ENCODE results near the gene DUOX1. TPM values are rescaled to one million over a fixed set of nuclear protein-coding genes. Genes with fewer than 3 reads are reported as not detected.
A peak's percentile ranks its signal among the peaks of the same experiment; 100 is the strongest.

DUOX1 gene
- total and polyA plus RNA-seq, 12 donors, result 0.14 to 0.99 (median 0.61) TPM; not detected in 1

DNA sequence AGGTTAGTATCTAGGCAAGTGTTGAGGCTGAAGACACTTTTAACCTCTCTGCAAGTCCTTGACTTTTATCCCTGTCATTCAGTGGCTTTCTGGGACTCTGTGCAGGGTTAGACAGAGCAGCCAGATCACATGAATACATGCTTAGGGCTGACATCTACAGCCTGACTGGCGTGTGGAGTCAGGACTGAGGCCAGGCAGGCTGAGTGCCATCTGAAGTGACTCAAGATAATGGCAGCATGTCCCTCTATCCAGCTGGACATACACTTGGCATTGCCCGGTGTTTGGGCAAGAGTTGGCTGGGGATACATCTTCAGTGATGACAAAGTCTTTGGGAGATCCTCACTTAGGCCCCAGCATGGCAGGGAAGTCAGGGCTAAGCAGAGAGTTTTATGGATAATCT is 38.2 kb upstream of the DUOX1 start:
- TF ChIP-seq, protein P1, sequence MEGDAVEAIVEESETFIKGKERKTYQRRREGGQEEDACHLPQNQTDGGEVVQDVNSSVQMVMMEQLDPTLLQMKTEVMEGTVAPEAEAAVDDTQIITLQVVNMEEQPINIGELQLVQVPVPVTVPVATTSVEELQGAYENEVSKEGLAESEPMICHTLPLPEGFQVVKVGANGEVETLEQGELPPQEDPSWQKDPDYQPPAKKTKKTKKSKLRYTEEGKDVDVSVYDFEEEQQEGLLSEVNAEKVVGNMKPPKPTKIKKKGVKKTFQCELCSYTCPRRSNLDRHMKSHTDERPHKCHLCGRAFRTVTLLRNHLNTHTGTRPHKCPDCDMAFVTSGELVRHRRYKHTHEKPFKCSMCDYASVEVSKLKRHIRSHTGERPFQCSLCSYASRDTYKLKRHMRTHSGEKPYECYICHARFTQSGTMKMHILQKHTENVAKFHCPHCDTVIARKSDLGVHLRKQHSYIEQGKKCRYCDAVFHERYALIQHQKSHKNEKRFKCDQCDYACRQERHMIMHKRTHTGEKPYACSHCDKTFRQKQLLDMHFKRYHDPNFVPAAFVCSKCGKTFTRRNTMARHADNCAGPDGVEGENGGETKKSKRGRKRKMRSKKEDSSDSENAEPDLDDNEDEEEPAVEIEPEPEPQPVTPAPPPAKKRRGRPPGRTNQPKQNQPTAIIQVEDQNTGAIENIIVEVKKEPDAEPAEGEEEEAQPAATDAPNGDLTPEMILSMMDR (IDR thresholded peaks at IDR 0.05), result no peak
- no peak overlapping the region for H3K4me3 ChIP-seq
- no peaks in the 10 kb centered on the region for H3K9me3 ChIP-seq
- no peaks in the 10 kb centered on the region for H3K36me3 ChIP-seq
- WGBS, 2 donors, result 48 to 61% methylated on average over 2 of the region's 2 CpGs
- ATAC-seq (peak; percentile 57 to 97 (median 88)), DNase-seq (peak; percentile 42 to 54)
- intact Hi-C loops (cut with DNase I), result no loop called here
- peaks cover 0 to 12% (median 0%) of the 10 kb centered on the region in 7 donors for H3K27me3 ChIP-seq
- H3K4me1 ChIP-seq, result peaks cover 0 to 4% (median 0%) of the 10 kb centered on the region in 9 donors
- H3K27ac ChIP-seq, result no peak overlapping the region

DNA sequence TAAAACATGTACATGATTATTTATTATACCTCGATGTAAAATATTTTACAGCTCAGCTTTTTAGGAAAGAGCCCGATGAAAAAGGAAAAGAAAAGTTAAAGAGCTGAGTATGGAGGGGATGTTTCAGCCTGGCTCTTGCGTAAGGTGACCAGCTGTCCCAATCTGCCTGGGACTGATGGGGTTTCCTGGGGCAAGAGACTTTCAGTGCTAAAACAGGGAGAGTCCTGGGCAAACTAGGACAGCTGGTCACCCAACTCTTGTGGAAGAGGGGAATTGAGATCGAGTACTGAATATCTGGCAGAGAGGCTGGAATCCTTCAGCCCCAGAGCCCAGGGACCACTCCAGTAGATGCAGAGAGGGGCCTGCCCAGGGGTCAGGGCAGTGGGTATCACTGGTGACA is 36.8 kb upstream of the DUOX1 start:
- ATAC-seq (no peak), DNase-seq (no peak)
- 86 to 94% methylated on average over 4 of the region's 4 CpGs for WGBS, 2 donors
- H3K36me3 ChIP-seq, result no peaks in the 10 kb centered on the region
- H3K4me1 ChIP-seq, result peaks cover 0 to 4% (median 0%) of the 10 kb centered on the region in 9 donors
- H3K27ac ChIP-seq, result no peak overlapping the region
- no peaks in the 10 kb centered on the region for H3K9me3 ChIP-seq
- H3K27me3 ChIP-seq, result peaks cover 0 to 3% (median 0%) of the 10 kb centered on the region in 7 donors
- H3K4me3 ChIP-seq, result no peak overlapping the region
- TF ChIP-seq, protein P1 (IDR thresholded peaks at IDR 0.05), result no peak
- intact Hi-C loops (cut with DNase I), result no loop called here

DNA sequence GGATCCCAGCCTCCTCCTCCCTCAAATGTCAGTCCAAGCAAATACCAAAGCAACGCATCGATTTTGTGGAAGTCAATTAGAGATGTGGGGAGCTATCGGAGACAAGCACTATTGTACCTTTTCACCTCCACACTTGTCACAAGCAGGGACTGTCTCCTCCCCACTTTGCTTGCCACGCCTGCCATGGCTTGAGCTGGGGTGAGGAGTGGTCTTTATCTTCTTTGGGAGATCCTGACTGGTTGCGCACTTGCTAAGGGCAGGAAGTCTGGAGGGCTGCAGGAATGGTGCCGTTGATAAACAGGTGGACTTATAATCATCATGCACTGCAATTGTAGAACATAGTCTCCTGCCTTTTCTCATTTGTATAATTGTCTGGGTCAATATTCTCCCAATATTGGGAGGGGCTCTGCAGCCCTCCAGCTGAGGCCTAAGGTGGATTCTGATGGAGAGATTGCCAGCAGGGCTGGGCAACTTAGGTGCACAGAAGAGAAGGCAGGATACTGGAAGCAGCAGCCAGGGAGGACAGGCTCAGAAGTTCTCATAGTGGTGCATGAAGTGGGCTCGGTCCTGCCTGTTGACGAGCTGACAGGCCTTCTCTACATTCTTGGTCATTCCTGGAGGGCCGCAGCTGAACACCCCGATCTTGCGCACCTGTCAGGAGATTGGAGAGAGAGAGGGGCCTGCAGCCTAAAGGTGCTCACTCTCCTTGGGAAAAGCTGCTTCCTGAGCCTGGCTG is 36.0 kb upstream of the DUOX1 start:
- H3K27me3 ChIP-seq, result peaks cover 0 to 3% (median 0%) of the 10 kb centered on the region in 7 donors
- H3K9me3 ChIP-seq, result no peaks in the 10 kb centered on the region
- DNase-seq (no peak), ATAC-seq (no peak)
- H3K36me3 ChIP-seq, result no peaks in the 10 kb centered on the region
- peaks cover 0 to 4% (median 0%) of the 10 kb centered on the region in 9 donors for H3K4me1 ChIP-seq
- H3K27ac ChIP-seq, result no peak overlapping the region
- intact Hi-C loops (cut with DNase I), result no loop called here
- no peak overlapping the region for H3K4me3 ChIP-seq
- 78 to 82% methylated on average over 11 of the region's 11 CpGs for WGBS, 2 donors
- TF ChIP-seq, protein P1 (IDR thresholded peaks at IDR 0.05), result no peak

DNA sequence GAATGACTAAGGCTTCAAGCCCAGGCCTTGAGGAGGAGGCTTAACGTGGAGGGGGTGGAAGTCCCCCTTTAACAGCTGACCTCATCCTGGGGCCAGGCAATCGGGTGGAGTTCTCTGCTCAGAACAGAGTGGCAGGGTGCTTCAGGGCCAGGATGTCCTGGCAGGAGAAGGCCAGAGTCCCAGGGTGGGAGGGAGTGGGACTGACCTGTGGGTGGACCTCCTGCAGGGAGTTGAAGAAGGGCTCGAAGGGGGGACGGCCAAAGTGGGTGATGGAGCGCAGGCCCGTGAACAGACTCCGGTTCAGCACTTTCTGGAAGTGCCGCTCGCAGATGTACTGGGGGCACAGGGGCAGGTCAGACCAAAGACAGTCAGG is 35.5 kb upstream of the DUOX1 start:
- TF ChIP-seq, protein P1 (IDR thresholded peaks at IDR 0.05), result no peak
- Histone ChIP-seq H3K27ac (no peak overlapping the region), H3K36me3 (no peaks in the 10 kb centered on the region), H3K4me3 (no peak overlapping the region), H3K27me3 (peaks cover 0 to 3% (median 0%) of the 10 kb centered on the region in 7 donors), H3K9me3 (no peaks in the 10 kb centered on the region), H3K4me1 (peaks cover 0 to 4% (median 0%) of the 10 kb centered on the region in 9 donors)
- intact Hi-C loops (cut with DNase I), result no loop called here
- no peak for DNase-seq
- 75 to 78% methylated on average over 9 of the region's 9 CpGs for WGBS, 2 donors
- no peak for ATAC-seq
